ENCODE results near the gene VDR. TPM values are rescaled to one million over a fixed set of nuclear protein-coding genes. Genes with fewer than 3 reads are reported as not detected.

VDR gene
- polyA plus RNA-seq, 6 donors from 2014 or later = 0.05 to 0.44 TPM; not detected in 4

- H3K27me3 Mint-ChIP-seq = peaks cover 57 to 73% (median 71%) of the 10 kb centered on the region in 3 donors
- DNase-seq (no peak), ATAC-seq (ENCODE audit: low read depth in 2 of 2) (no peak)
- H3K4me1 Mint-ChIP-seq = peaks cover 18 to 19% (median 18%) of the 10 kb centered on the region in 3 donors
- no peaks in the 10 kb centered on the region for H3K9me3 Mint-ChIP-seq
- peak overlapping the region in 1 of 6 donors; percentile 37 for H3K27ac Mint-ChIP-seq
- H3K36me3 Mint-ChIP-seq = peaks cover 0 to 6% of the 10 kb centered on the region in 2 donors
- no peak overlapping the region for H3K4me3 Mint-ChIP-seq
These were observed 5.3 kb downstream of the VDR start for GRCh38 chr12:47899466-47899865.

DNA sequence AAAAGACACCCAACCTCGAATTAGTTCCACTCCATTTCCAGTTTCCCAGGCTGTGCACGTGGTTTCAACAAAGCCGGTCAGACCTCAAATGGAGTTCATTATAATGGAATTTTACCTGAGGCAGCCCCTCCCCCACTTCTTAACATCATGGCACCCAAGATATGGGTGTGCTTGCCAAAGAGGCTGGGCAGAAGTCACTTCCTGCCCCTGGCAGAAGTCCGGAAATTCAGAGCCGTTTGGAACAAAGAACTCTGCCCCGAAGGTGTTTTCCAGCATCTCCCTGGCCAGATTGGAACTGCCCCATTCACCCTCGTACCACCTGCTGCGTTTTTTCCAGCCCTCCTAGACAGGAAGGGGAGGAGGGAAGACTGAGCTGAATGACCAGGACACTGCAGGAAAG is 8.2 kb downstream of the VDR start:
- Mint-ChIP-seq H3K36me3 (peaks cover 0 to 5% of the 10 kb centered on the region in 2 donors), H3K9me3 (no peaks in the 10 kb centered on the region), H3K4me3 (no peak overlapping the region), H3K27ac (no peak overlapping the region), H3K4me1 (peaks cover 17 to 21% (median 19%) of the 10 kb centered on the region in 3 donors), H3K27me3 (peaks cover 46 to 52% (median 48%) of the 10 kb centered on the region in 3 donors)
- DNase-seq (no peak), ATAC-seq (ENCODE audit: low read depth in 2 of 2) (no peak)

DNA sequence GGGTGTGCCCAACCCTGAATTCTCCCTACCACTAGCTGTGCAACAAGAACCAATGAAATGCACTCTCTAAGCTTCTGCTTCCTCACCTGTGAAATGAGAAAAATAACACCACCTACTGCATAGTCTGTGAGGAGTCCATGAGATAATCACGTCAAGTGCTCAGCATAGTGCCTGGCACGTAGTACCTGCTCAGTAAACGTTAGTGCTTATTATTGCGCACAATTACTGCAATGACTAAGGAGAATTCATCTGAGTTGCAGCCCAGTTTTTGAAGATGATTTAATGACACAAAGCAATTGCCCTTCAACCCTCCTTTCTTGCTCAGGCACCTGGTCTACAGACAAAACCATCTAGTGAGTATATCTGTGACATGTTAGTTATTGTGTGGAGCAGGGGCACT is 8.8 kb downstream of the VDR start:
- no peaks in the 10 kb centered on the region for H3K36me3 Mint-ChIP-seq
- H3K27ac Mint-ChIP-seq = no peak overlapping the region
- H3K27me3 Mint-ChIP-seq = peaks cover 40 to 46% (median 42%) of the 10 kb centered on the region in 3 donors
- no peaks in the 10 kb centered on the region for H3K9me3 Mint-ChIP-seq
- DNase-seq = no peak
- ATAC-seq (ENCODE audit: low read depth in 2 of 2) = no peak
- no peak overlapping the region for H3K4me3 Mint-ChIP-seq
- H3K4me1 Mint-ChIP-seq = peaks cover 17 to 19% (median 18%) of the 10 kb centered on the region in 3 donors

DNA sequence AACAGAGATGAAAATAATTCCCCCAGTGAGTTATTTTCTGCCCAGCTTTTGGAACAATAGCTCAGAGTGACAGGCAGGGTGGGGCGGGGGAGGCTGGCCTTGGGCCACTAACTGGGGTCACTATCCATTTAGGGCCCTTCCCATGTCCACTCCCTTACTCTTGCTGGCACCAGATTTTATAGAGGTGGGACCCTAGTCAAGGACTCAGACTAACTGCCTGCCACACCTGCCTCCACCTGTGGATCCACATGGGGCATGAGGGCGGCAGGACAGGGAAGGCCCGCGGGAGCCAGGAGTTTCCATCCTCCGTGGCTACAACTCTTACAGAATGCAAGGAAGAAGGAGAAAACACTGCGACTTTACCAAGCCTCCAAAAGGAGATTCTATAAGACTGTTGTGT is 10.1 kb downstream of the VDR start:
- Mint-ChIP-seq H3K4me1 (peaks cover 15 to 18% (median 17%) of the 10 kb centered on the region in 3 donors), H3K9me3 (no peaks in the 10 kb centered on the region)
- no peak for ATAC-seq (ENCODE audit: low read depth in 2 of 2)

GRCh38 chr12:47894068-47894467 is 10.7 kb downstream of the VDR start:
- peak; percentile 61 to 68 for ATAC-seq (ENCODE audit: low read depth in 2 of 2)
- H3K4me3 Mint-ChIP-seq = peak overlapping the region in 1 of 8 donors; percentile 5

More for the DNA sequence above, 10.1 kb downstream of the VDR start:
- DNase-seq = no peak
- Mint-ChIP-seq H3K27ac (peak overlapping the region in 2 of 6 donors; percentile 10 to 33), H3K36me3 (no peaks in the 10 kb centered on the region), H3K4me3 (no peak overlapping the region), H3K27me3 (peaks cover 28 to 34% (median 32%) of the 10 kb centered on the region in 3 donors)

GRCh38 chr12:47892819-47893218 is 12.0 kb downstream of the VDR start:
- no peak for ATAC-seq (ENCODE audit: low read depth in 2 of 2)
- peak overlapping the region in 2 of 6 donors; percentile 15 to 80 for H3K27ac Mint-ChIP-seq
- no peaks in the 10 kb centered on the region for H3K36me3 Mint-ChIP-seq
- H3K27me3 Mint-ChIP-seq = peaks cover 17 to 20% (median 19%) of the 10 kb centered on the region in 3 donors
- H3K9me3 Mint-ChIP-seq = no peaks in the 10 kb centered on the region
- peaks cover 15 to 22% (median 18%) of the 10 kb centered on the region in 3 donors for H3K4me1 Mint-ChIP-seq
- no peak overlapping the region for H3K4me3 Mint-ChIP-seq
- no peak for DNase-seq

More at GRCh38 chr12:47894068-47894467, 10.7 kb downstream of the VDR start:
- Mint-ChIP-seq H3K27ac (peak overlapping the region in 3 of 6 donors; percentile 10 to 17 (median 15)), H3K36me3 (no peaks in the 10 kb centered on the region), H3K27me3 (peaks cover 24 to 30% (median 28%) of the 10 kb centered on the region in 3 donors), H3K9me3 (no peaks in the 10 kb centered on the region), H3K4me1 (peaks cover 15 to 18% (median 17%) of the 10 kb centered on the region in 3 donors)
- DNase-seq = no peak

GRCh38 chr12:47891356-47891755 is 13.4 kb downstream of the VDR start:
- Mint-ChIP-seq H3K4me3 (no peak overlapping the region), H3K4me1 (peaks cover 15 to 22% (median 18%) of the 10 kb centered on the region in 3 donors), H3K9me3 (no peaks in the 10 kb centered on the region), H3K36me3 (no peaks in the 10 kb centered on the region), H3K27ac (no peak overlapping the region), H3K27me3 (peaks cover 7 to 10% (median 8%) of the 10 kb centered on the region in 3 donors)
- DNase-seq (no peak), ATAC-seq (ENCODE audit: low read depth in 2 of 2) (no peak)

DNA sequence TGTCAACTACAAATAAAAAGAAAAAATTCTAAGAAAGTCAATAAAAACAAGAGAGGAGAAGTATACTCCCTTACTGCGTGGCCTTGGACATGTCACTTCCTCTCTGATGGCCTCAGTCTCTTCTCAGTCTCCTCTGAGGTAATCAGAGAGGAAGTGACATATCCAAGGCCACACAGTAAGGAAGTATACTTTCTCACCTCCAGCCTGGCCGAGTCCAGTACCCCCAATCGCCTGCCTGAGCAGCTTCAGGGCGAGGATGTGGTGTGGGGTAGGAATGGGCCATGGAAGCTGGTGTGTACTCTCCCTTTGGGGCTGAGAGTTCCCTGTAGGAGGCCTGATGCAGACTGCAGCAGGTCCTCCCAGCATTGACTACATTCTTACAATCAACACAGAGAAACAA is 15.8 kb downstream of the VDR start:
- no peaks in the 10 kb centered on the region for H3K36me3 Mint-ChIP-seq
- H3K4me1 Mint-ChIP-seq = peaks cover 12 to 21% (median 18%) of the 10 kb centered on the region in 3 donors
- no peak overlapping the region for H3K4me3 Mint-ChIP-seq
- ATAC-seq (ENCODE audit: low read depth in 2 of 2) = peak; percentile 78 to 80
- H3K9me3 Mint-ChIP-seq = no peaks in the 10 kb centered on the region
- peaks cover 0 to 7% (median 4%) of the 10 kb centered on the region in 3 donors for H3K27me3 Mint-ChIP-seq
- H3K27ac Mint-ChIP-seq = peak overlapping the region in 2 of 6 donors; percentile 15 to 76
- DNase-seq = no peak

DNA sequence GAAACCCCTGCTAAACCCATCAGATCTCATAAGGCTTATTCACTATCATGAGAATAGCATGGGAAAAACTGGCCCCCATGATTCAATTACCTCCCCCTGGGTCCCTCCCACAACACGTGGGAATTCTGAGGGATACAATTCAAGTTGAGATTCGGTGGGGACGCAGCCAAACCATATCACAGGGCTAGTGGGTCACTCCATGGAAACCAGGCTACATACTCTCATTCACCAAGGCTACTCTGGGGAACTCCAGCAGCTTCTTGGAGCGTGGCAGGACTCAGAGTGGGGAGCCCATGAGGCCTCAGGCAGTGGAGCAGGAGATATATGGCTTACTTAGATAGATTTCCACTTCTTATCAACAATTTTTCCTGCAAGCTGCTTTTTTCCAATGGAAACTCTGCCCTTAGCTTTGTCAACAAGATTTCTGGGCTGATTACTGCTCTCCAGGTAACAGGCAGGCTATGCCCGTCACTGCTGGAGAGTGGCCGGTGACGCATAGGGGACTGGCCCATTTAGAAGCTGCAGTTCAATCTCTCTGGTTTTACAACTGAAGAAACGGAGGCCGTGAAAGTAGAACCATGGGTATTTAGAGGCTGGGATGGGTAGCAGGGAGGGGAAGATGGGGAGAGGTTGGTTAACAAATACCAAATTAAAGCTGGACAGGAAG is 16.5 kb downstream of the VDR start:
- DNase-seq = no peak
- peaks cover 0 to 7% (median 4%) of the 10 kb centered on the region in 3 donors for H3K27me3 Mint-ChIP-seq
- no peak for ATAC-seq (ENCODE audit: low read depth in 2 of 2)
- no peaks in the 10 kb centered on the region for H3K9me3 Mint-ChIP-seq
- peaks cover 11 to 20% (median 18%) of the 10 kb centered on the region in 3 donors for H3K4me1 Mint-ChIP-seq
- H3K4me3 Mint-ChIP-seq = no peak overlapping the region
- H3K27ac Mint-ChIP-seq = peak overlapping the region in 2 of 6 donors; percentile 25 to 96
- no peaks in the 10 kb centered on the region for H3K36me3 Mint-ChIP-seq

DNA sequence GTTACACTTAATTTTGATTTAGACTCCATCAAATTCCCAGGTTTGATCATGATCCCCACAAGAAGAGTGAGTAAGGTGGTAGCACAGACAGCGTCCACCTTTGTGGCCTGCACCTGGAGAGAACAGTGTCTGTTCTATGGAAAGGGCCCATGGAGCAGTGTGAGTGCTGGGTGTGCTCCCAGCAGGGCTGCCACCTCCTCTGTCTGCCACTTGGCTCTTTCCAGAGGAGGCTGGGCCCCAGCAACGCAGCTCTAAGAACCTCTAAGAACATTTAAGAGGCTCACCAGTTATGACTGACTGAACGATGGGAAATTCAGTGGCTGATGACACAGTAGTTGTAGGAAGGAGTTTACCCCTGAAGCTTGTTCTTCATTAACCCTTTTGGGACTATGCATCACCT is 17.3 kb downstream of the VDR start:
- no peak for DNase-seq
- peak overlapping the region in 1 of 6 donors; percentile 30 for H3K27ac Mint-ChIP-seq
- no peak overlapping the region for H3K4me3 Mint-ChIP-seq
- no peak for ATAC-seq (ENCODE audit: low read depth in 2 of 2)
- H3K27me3 Mint-ChIP-seq = peaks cover 5 to 13% (median 5%) of the 10 kb centered on the region in 3 donors
- H3K36me3 Mint-ChIP-seq = no peaks in the 10 kb centered on the region
- H3K4me1 Mint-ChIP-seq = peaks cover 11 to 28% (median 22%) of the 10 kb centered on the region in 3 donors
- no peaks in the 10 kb centered on the region for H3K9me3 Mint-ChIP-seq

GRCh38 chr12:47886510-47887240 is 18.1 kb downstream of the VDR start:
- H3K27me3 Mint-ChIP-seq = peaks cover 10 to 21% (median 13%) of the 10 kb centered on the region in 3 donors
- ATAC-seq (ENCODE audit: low read depth in 2 of 2) (no peak), DNase-seq (no peak)
- no peaks in the 10 kb centered on the region for H3K9me3 Mint-ChIP-seq
- peaks cover 18 to 31% (median 30%) of the 10 kb centered on the region in 3 donors for H3K4me1 Mint-ChIP-seq
- no peaks in the 10 kb centered on the region for H3K36me3 Mint-ChIP-seq
- no peak overlapping the region for H3K27ac Mint-ChIP-seq
- H3K4me3 Mint-ChIP-seq = no peak overlapping the region

- peak overlapping the region in 1 of 8 donors; percentile 52 for H3K4me3 Mint-ChIP-seq
- H3K27me3 Mint-ChIP-seq = peaks cover 10 to 24% (median 15%) of the 10 kb centered on the region in 3 donors
- no peaks in the 10 kb centered on the region for H3K9me3 Mint-ChIP-seq
- no peak overlapping the region for H3K27ac Mint-ChIP-seq
- peaks cover 19 to 33% (median 32%) of the 10 kb centered on the region in 3 donors for H3K4me1 Mint-ChIP-seq
- no peaks in the 10 kb centered on the region for H3K36me3 Mint-ChIP-seq
- DNase-seq = no peak
- no peak for ATAC-seq (ENCODE audit: low read depth in 2 of 2)
These were observed 19.2 kb downstream of the VDR start for GRCh38 chr12:47885566-47885965.

DNA sequence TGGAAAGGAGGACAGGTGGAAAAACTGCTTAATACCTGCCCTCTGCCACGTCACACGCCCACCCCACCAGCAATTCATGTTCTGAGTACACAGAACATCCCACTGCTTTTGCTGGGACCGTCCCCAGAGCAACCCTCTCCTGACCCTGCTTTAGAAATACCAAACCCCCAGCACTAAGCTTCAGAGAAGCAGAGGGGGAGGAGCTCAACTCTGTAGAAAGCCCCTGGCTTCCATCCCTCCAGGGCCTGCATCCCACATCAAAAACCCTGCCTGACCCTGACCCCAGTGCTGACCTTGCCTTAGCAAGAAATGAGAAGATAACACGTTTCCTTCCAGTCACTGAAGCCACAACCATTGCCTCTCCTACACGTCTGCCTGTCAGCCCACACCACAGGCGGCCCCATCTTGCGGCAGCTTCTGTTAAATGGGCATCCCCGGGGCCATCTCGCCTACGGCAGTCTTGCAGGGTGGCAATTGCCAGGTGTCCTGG is 19.7 kb downstream of the VDR start:
- ATAC-seq (ENCODE audit: low read depth in 2 of 2) = no peak
- Mint-ChIP-seq H3K36me3 (no peaks in the 10 kb centered on the region), H3K4me1 (peaks cover 19 to 33% (median 32%) of the 10 kb centered on the region in 3 donors), H3K27me3 (peaks cover 10 to 24% (median 15%) of the 10 kb centered on the region in 3 donors), H3K4me3 (no peak overlapping the region), H3K9me3 (no peaks in the 10 kb centered on the region), H3K27ac (no peak overlapping the region)
- no peak for DNase-seq

All from naive B cell (primary cell).